ENCODE results near the gene RHOH.

RHOH gene

DNA sequence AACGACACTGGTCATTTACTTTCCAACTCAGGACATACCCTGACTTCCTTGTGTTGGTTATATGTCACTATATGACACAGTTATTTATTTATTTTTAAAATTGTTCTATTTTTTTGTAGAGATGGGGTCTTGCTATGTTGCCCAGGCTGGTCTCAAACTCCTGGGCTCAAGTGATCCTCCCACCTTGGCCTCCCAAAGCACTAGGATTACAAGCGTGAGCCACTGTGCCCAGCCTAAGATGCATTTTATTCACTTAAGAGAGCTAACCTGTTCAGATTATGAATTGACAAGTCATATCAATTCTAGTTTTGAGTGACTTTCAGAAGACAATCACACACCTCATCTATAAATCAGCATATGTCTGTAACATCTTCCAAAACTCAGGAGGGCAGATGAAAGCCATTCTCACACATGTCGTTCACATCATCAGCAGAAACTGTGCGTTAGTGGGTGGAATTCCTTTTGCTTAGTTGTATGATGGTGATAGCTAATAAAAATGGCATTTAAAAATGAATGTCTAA, 9.4 kb upstream of the RHOH start:
- H3K27ac ChIP-seq (ENCODE audit: extremely low read depth, low read depth, low read length) = no peak overlapping the region
- CTCF ChIA-PET = no interaction called here
- H3K4me1 ChIP-seq (ENCODE audit: control insufficient read depth, insufficient read depth, low read length) = no peaks in the 10 kb centered on the region
- H3K9me3 ChIP-seq (ENCODE audit: control insufficient read depth, insufficient read depth, low read depth, low read length) = no peaks in the 10 kb centered on the region
- no peak overlapping the region for H3K4me3 ChIP-seq (ENCODE audit: low read depth, low read length)
- TF ChIP-seq, protein P1, sequence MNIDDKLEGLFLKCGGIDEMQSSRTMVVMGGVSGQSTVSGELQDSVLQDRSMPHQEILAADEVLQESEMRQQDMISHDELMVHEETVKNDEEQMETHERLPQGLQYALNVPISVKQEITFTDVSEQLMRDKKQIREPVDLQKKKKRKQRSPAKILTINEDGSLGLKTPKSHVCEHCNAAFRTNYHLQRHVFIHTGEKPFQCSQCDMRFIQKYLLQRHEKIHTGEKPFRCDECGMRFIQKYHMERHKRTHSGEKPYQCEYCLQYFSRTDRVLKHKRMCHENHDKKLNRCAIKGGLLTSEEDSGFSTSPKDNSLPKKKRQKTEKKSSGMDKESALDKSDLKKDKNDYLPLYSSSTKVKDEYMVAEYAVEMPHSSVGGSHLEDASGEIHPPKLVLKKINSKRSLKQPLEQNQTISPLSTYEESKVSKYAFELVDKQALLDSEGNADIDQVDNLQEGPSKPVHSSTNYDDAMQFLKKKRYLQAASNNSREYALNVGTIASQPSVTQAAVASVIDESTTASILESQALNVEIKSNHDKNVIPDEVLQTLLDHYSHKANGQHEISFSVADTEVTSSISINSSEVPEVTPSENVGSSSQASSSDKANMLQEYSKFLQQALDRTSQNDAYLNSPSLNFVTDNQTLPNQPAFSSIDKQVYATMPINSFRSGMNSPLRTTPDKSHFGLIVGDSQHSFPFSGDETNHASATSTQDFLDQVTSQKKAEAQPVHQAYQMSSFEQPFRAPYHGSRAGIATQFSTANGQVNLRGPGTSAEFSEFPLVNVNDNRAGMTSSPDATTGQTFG (tag by site-specific recombination; IDR thresholded peaks at IDR 0.05; ENCODE audit: borderline replicate concordance) = no peak
- H3K36me3 ChIP-seq (ENCODE audit: control insufficient read depth in 2 of 2, insufficient read depth in 1 of 2, low read length in 2 of 2) = no peaks in the 10 kb centered on the region
- POLR2A ChIA-PET = no interaction called here

DNA sequence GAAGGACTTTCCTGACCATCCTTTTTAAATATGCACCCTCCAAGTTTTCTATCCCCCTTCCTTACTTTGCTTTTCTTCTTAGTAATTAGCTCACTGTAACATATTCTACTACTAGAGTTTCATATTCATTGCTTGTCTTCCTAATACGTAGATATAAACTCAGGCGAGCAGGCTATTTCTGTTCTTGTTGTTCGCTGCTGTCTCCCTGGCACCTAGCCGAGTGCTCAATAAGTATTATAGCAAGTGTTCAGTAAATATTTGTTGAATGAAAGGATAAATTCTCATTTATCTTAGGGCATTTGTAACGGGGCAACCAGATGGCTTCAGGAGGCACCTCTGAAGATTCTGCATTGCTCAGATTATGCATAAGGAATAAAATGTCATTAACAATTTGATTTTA, 6.8 kb upstream of the RHOH start:
- TF ChIP-seq ZNF184 (tag by site-specific recombination; IDR thresholded peaks at IDR 0.05) (no peak), ZNF335 (tag by site-specific recombination; conservative IDR thresholded peaks at IDR 0.05) (no peak), ZNF10 (tag by site-specific recombination; IDR thresholded peaks at IDR 0.05) (no peak), ZBTB21 (tag by site-specific recombination; IDR thresholded peaks at IDR 0.05) (no peak), ZNF37A (tag by site-specific recombination; IDR thresholded peaks at IDR 0.05) (no peak), ZNF791 (tag by site-specific recombination; IDR thresholded peaks at IDR 0.05) (no peak), ZNF660 (tag by site-specific recombination; IDR thresholded peaks at IDR 0.05) (no peak), ZNF426 (tag by site-specific recombination; IDR thresholded peaks at IDR 0.05) (no peak)
- TF ChIP-seq, protein P2, sequence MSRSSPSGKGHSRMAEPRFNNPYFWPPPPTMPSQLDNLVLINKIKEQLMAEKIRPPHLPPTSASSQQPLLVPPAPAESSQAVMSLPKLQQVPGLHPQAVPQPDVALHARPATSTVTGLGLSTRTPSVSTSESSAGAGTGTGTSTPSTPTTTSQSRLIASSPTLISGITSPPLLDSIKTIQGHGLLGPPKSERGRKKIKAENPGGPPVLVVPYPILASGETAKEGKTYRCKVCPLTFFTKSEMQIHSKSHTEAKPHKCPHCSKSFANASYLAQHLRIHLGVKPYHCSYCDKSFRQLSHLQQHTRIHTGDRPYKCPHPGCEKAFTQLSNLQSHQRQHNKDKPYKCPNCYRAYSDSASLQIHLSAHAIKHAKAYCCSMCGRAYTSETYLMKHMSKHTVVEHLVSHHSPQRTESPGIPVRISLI (tag by site-specific recombination; IDR thresholded peaks at IDR 0.05) = no peak
- no peaks in the 10 kb centered on the region for H3K4me1 ChIP-seq (ENCODE audit: control insufficient read depth, insufficient read depth, low read length)
- ChIA-PET CTCF (interaction anchor here (0.5 to 0.6 kb wide), 2 partner anchors 57 to 559 kb away, joined by 3 read pairs; no protein-coding TSS in a partner anchor), POLR2A (no interaction called here)
- H3K27ac ChIP-seq (ENCODE audit: extremely low read depth, low read depth, low read length) = no peak overlapping the region
- no peaks in the 10 kb centered on the region for H3K36me3 ChIP-seq (ENCODE audit: control insufficient read depth in 2 of 2, insufficient read depth in 1 of 2, low read length in 2 of 2)
- no peaks in the 10 kb centered on the region for H3K9me3 ChIP-seq (ENCODE audit: control insufficient read depth, insufficient read depth, low read depth, low read length)
- H3K4me3 ChIP-seq (ENCODE audit: low read depth, low read length) = no peak overlapping the region

DNA sequence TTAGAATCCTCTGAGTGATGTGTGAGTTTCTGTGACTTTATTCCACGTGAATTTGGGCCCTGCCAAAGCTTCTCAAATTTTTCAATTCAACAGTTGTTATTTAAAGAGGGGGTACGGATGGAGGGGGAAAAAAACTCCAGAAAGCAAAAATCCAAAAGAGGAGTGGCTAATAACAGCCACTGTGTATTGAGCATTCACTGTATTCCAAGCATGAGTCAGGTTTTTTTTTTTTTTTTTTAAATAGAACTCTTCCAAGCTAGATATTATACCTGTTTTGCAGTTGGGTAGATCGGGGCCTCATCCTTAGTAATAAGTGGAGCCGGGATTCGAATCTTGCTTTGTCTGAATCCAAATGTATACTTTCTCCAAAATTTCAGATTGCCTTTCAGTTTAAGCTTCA, 6.4 kb upstream of the RHOH start:
- Histone ChIP-seq H3K9me3 (ENCODE audit: control insufficient read depth, insufficient read depth, low read depth, low read length) (no peaks in the 10 kb centered on the region), H3K4me1 (ENCODE audit: control insufficient read depth, insufficient read depth, low read length) (no peaks in the 10 kb centered on the region), H3K36me3 (ENCODE audit: control insufficient read depth in 2 of 2, insufficient read depth in 1 of 2, low read length in 2 of 2) (no peaks in the 10 kb centered on the region), H3K27ac (ENCODE audit: extremely low read depth, low read depth, low read length) (no peak overlapping the region), H3K4me3 (ENCODE audit: low read depth, low read length) (no peak overlapping the region)
- ChIA-PET POLR2A (no interaction called here), CTCF (interaction anchor here (0.5 to 0.6 kb wide), 2 partner anchors 57 to 559 kb away, joined by 3 read pairs; no protein-coding TSS in a partner anchor)
- no peak for TF ChIP-seq GLI4 (tag by site-specific recombination; IDR thresholded peaks at IDR 0.05)
- TF ChIP-seq ZNF660 (tag by site-specific recombination; IDR thresholded peaks at IDR 0.05) = no peak
- TF ChIP-seq, protein P3, sequence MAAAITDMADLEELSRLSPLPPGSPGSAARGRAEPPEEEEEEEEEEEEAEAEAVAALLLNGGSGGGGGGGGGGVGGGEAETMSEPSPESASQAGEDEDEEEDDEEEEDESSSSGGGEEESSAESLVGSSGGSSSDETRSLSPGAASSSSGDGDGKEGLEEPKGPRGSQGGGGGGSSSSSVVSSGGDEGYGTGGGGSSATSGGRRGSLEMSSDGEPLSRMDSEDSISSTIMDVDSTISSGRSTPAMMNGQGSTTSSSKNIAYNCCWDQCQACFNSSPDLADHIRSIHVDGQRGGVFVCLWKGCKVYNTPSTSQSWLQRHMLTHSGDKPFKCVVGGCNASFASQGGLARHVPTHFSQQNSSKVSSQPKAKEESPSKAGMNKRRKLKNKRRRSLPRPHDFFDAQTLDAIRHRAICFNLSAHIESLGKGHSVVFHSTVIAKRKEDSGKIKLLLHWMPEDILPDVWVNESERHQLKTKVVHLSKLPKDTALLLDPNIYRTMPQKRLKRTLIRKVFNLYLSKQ (tag by site-specific recombination; IDR thresholded peaks at IDR 0.05; ENCODE audit: borderline replicate concordance) = no peak
- TF ChIP-seq ZNF560 (tag by site-specific recombination; IDR thresholded peaks at IDR 0.05; ENCODE audit: borderline replicate concordance) = no peak
- no peak for TF ChIP-seq ZNF843 (tag by site-specific recombination; IDR thresholded peaks at IDR 0.05)
